ENCODE measurements around the gene UBL4A.

Gene UBL4A

GRCh38 chrX:154481911-154482601 lies 4.4 kb downstream of the UBL4A start:
- TF ChIP-seq CTCF (IDR thresholded peaks at IDR 0.05; ENCODE audit: low read depth, low read length, missing control alignments), result no peak
- no peak overlapping the region for H3K4me3 ChIP-seq (replicated peaks; ENCODE audit: low read depth, low read length)
- DNase-seq (ENCODE audit: extremely low read depth, low read depth), result no peak

DNA sequence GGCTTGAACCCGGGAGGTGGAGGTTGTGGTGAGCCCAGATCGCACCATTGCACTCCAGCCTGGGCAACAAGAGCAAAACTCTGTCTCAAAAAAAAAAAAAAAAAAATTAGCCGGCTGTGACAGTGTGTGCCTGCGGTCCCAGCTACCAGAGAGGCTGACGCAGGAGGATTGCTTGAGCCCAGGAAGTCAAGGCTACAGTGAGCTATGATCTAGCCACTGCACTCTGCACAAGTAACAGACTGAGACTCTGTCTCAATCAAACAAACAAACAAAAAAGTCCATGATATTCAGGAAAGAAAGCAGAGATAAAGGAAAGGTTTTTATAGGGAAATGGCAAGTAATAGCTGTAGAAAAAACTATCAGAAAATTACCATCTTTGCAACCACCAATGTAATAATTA lies 5.2 kb downstream of the UBL4A start:
- no peak for TF ChIP-seq CTCF (IDR thresholded peaks at IDR 0.05; ENCODE audit: low read depth, low read length, missing control alignments)
- no peak overlapping the region for H3K4me3 ChIP-seq (replicated peaks; ENCODE audit: low read depth, low read length)
- no peak for DNase-seq (ENCODE audit: extremely low read depth, low read depth)

DNA sequence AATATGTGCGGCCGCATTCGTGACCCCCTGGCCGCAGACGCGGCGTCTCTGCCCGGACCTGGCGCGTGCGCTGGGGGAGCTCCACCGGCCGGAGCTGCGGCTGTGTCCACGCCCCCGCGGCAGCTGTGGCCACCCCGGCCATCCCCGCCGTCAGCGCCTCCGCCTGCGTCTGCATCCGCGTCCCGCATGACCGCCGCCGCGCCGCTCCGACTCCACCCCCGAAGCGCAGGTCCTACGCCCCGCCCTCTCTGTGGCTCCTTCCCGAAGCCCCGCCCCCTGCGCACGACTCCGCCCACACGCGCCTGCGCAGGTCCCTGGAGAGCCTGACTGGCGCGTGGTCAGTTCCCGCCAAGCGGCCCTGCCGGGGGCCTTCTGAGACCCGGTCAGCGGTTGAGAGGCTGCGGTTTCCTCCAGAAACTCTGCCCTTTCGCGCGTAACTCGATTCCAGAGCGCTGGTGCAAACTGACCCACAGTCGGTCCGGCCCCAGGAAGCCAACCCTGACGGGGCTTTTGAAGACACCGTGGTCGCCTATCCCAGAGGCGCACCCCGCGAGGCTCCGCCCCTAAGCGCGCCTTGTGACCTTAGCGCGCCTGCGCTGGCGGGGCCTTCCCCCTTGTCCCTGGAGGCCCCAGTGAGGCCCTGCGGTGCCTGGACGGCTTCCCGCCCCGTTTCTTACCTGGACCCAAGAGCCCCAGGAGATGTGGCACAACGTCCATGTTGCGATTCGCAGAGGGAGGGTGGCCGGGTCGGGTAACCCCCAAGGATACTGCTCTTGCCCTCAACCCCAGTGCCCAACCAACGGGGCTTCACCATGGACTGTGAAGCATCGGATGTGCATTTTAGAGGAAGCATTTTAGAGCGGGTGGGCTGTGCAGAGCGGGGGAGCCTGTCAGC lies 7.4 kb downstream of the UBL4A start, which contains the start of gene LAGE3:
Gene LAGE3 (minus strand): TSS at position 554 of the 895 bp plus-strand sequence. CDS start 366 bp downstream, at position 188.
- peak within 1 kb of the TSS; percentile 45 for H3K4me3 ChIP-seq (replicated peaks; ENCODE audit: low read depth, low read length)
- TF ChIP-seq CTCF (IDR thresholded peaks at IDR 0.05; ENCODE audit: low read depth, low read length, missing control alignments), result no peak
- DNase-seq (ENCODE audit: extremely low read depth, low read depth), result peak; percentile 12

DNA sequence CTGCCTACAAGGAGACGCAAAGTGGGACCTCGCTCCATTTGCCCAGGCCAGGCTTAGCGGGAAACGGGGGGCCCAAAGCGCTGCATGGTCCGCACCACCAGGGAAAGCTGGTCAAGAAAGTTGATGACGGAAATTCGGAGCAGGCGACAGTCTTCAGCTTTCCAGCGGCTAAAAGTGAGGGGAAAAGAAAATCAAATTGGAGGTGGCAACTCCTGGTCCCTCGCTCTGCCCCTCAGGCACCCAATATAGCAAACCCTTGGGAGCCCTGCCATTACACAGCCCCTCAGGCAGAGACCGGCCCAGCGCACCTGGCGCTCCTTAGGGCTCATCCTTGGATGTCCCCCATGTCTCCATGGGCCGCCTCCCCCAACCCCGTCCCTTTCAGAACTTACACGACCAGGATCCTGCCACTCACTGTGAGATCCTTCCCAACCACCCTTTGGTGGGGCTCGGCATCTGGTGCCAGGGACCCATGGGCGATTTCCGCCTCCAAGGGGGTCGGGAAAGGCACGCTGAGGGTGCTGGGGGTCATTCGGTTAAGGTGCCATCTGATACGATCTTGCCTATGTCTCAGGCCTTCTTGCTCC lies 8.4 kb downstream of the UBL4A start:
- TF ChIP-seq CTCF (IDR thresholded peaks at IDR 0.05; ENCODE audit: low read depth, low read length, missing control alignments), result no peak
- peak overlapping the region; percentile 45 for H3K4me3 ChIP-seq (replicated peaks; ENCODE audit: low read depth, low read length)
- DNase-seq (ENCODE audit: extremely low read depth, low read depth), result no peak

DNA sequence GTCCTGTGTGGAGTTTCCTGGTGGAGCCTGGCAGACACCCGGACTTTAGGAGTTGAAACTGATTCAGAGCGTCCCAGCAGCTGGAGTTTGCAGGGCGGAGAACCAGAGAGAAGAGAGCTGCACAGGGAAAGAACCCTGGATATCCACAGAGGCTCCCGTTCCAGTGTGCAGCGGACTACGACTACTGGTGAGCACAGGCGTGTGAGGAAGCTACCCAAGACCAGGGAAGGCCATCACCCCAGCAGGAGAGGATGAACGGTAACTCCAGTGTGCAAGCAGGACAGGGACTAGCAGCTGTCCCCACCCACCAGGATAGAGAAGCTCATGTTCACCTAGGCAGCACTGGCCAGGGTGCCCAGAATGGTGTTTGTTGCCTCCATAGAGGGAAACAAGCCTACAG lies 9.6 kb downstream of the UBL4A start:
- H3K4me3 ChIP-seq (replicated peaks; ENCODE audit: low read depth, low read length), result no peak overlapping the region
- DNase-seq (ENCODE audit: extremely low read depth, low read depth), result no peak
- no peak for TF ChIP-seq CTCF (IDR thresholded peaks at IDR 0.05; ENCODE audit: low read depth, low read length, missing control alignments)

GRCh38 chrX:154473683-154474082 lies 12.7 kb downstream of the UBL4A start:
- no peak for DNase-seq (ENCODE audit: extremely low read depth, low read depth)
- H3K4me3 ChIP-seq (replicated peaks; ENCODE audit: low read depth, low read length), result no peak overlapping the region
- TF ChIP-seq CTCF (IDR thresholded peaks at IDR 0.05; ENCODE audit: low read depth, low read length, missing control alignments), result no peak

All from HFF-Myc (cell line).